Measurements from ENCODE around the gene OPTC.

GRCh38 chr1:203490607-203491006, 3.3 kb upstream of the OPTC start:
- TF ChIP-seq CTCF (conservative IDR thresholded peaks at IDR 0.05; ENCODE audit: low read length), result no peak
- TF ChIP-seq EZH2phosphoT487 (IDR thresholded peaks at IDR 0.05; ENCODE audit: borderline replicate concordance), result no peak
